GDM1 (cell line): Measurements from ENCODE around the gene SOX6.
"Not testable (repeated sequence)": the region's sequence is repeated elsewhere in the genome, so short reads cannot be mapped to it uniquely, and the experiment has no call there.

Experiments used
- DNase-seq: peaks from one replicate; lab custom pipeline; 2025; lab: John Stamatoyannopoulos, UW

The SOX6 gene

DNA sequence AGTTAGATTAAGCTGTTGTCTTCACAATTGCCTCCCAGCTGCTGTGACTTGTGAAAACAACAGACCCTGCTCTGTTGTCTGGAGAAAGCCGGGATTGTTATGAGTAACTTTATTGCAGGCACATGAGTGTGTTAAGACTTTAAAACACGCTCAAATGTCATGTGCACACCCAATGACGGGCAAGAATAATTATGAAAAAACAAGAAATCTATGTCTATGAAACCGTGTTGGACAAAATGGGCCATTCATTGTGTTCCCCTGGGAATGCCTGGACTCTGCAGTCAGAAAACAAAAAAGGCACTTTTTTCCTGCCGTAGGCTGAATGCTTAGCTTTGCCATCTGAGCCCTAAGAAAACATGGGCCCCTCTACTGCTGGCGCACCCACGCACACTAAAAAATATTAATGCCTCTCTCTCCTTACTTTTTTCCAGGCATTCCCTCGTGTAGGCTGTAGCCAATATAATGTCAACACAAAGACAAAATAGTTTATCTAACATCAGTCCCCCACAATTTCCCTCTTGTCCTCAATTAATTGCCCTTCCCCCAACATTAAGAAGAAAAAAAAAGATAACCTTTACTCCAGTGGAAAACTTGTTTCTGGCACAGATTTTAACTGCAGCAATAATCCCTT, 207.9 kb downstream of the SOX6 start:
- DNase-seq = no peak

DNA sequence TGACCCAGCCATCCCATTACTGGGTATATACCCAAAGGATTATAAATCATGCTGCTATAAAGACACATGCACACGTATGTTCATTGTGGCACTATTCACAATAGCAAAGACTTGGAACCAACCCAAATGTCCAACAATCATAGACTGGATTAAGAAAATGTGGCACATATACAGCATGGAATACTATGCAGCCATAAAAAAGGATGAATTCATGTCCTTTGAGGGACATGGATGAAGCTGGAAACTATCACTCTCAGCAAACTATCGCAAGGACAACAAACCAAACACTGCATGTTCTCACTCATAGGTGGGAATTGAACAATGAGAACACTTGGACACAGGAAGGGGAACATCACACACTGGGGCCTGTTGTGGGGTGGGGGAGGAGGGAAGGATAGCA, 209.4 kb downstream of the SOX6 start:
- DNase-seq = not testable (repeated sequence)

DNA sequence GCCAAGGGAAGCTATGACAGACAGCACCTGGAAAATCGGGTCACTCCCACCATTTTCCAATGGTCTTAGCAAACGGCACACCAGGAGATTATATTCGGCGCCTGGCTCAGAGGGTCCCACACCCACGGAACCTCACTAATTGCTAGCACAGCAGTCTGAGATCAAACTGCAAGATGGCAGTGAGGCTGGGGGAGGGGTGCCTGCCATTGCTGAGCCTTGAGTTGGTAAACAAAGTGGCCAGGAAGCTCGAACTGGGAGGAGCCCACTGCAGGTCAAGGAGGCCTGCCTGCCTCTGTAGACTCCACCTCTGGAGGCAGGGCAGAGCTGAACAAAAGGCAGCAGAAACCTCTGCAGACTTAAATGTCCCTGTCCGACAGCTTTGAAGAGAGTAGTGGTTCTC, 214.7 kb downstream of the SOX6 start:
- not testable (repeated sequence) for DNase-seq

DNA sequence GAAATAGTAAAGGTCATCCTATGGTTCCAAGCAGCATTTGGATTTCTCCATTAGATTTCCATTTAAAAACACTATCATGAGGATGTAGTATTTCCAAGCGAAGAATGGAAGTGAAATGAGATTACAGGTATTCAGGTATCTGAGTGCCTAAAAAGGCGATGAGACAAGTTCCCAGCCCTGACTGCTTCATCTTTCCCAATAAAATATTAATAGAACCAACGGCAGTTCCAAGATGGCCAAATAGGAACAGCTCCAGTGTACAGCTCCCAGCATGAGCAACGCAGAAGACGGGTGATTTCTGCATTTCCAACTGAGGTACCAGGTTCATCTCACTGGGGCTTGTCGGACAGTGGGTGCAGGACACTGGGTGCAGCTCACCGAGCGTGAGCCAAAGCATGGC, 215.2 kb downstream of the SOX6 start:
- not testable (repeated sequence) for DNase-seq

DNA sequence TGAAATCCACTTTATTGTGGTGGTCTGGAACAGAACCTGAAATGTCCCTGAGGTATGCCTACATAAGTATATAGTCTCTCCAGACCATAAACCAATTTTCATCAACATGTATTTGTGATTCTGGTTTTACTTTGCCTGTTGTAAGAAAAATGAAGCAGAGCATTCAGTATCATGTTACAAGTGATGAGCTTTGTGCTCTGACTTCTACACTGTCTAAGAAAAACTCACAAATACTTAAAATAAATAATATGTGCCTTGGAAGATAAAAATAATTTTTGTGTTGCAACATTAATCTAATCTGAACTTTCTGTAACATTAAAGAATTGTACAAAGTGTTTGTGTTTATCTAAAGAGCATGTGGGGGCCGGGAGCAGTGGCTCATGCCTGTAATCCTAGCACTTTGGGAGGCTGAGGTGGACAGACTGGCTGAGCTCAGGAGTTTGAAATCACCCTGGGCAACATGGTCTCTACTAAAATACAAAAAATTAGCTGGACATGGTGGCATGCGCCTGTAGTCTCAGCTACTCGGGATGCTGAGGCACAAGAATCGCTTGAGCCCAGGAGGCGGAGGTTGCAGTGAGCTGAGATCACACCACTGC, 219.5 kb downstream of the SOX6 start:
- DNase-seq = no peak

DNA sequence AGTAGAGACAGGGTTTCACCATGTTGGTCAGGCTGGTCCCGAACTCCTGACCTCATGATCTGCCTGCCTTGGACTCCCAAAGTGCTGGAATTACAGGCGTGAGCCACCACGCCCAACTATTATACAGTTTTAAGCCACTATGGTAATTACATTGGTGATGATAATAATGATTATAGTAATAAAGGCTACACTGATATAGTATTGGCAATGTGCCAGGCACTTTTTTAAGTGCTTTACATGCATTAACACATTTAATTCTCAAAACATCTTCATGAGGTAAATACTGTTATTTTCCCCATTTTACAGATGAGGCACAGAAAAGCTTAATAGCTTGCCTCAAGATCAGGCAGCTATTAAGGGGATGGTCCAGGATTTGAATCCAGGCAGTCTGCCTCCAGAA, 222.5 kb downstream of the SOX6 start:
- no peak for DNase-seq

DNA sequence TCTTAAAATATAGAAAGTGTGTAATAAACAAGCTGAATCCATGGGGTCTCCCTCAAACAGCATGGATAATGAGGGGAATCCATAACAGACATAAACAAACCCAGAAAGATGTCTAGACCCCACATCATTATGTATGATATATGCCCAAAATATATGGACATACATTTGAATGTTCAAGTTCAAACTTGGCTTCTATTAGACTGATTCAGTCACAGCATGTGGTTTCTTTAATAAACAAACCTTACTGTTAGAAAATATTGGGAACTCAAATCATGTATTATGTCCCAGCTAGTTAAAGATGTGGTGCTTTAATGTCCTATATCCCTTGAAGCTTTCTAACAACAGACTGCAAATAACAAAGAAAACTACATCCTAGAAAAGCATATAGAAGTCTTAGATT, 228.6 kb downstream of the SOX6 start:
- DNase-seq = no peak

DNA sequence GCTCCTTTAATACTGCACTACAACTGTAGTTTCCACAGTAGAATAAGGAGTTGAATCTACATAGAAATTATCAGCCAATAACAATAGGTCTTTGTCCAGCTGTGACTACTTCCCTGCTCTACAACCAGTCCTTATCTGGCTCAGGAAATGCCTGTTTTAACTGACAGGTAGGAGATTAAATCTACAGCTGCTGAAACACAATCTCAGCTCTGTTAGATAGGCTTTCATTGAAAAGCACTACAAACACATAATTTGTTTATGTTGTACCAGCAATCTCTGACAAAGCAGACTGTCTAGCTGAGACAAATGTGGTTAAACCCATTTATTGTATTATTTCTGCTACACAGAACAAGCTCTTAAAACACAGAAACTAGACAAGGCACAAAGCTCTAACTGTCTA, 230.0 kb downstream of the SOX6 start:
- DNase-seq = no peak

DNA sequence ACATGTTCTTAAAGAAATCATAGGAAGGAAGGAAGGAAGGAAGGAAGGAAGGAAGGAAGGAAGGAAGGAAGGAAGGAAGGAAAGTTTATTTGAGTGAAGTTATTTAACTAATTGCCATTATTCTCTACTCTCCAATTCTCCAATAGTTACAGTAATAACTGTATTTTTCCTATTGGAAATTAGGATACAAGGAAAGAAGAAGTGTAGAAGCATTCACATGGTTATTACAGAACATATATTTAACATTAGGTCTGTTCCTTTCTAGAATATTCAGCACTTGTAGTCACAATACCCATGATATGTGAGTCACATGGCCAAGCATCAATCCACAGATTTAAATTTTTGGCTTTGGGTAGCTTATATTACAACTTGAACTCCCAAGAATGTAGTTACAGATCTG, 230.6 kb downstream of the SOX6 start:
- DNase-seq = no peak

DNA sequence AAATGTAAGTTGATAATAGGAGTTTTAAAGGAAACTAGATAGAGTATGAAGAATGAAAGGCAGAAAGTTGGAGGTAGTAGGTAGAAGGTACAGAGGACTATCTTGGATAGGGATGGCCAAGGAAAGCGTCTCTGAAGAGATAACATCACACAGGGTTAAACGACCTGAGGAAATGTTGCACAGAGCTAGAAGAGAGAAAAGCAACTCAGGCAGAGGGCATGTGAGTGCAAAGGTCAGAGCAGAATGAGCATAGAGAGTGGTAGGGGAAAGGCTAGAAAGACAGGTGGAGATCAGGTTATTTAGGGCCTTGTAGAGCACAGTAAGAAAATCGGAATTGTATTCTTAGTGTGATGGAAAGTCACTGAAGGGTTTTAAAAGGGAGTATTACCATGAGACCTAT, 232.0 kb downstream of the SOX6 start:
- DNase-seq = no peak

DNA sequence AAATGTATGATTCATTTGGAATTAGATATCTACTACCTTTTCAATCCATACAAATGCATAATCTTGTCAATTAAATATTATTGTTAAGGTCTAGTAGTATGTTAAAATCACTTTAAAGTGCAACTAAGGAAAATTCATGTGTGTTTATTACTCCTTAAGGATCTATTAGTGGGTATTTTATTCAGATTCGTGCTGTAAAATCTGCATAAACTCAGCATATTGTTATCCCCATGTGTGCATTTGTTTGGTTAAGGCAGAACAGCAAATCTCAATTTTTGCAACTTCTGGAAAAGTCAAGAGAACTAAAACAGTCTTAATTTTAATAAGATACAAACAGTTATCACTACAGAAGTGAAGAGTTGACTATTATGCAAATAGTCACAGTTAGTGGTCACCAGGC, 234.5 kb downstream of the SOX6 start:
- DNase-seq = no peak

DNA sequence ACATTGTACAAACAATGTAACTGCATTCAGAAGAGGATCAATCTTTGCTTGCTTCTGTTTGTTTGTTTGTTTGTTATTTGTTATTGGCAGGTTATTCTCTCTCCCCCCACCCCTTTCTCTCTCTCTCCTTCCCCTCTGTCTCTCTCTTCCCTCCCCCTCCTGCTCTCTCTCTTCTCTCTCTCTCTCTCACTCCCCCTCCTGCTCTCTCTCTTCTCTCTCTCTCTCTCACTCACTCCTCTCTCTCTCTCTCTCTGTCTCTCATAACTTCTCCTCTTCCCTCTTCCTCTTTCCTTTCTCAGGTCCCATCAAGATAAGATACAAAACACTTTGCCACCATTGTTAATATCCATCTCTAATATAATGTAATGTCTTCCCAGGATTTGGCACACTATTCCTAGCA, 236.3 kb downstream of the SOX6 start:
- DNase-seq = no peak

DNA sequence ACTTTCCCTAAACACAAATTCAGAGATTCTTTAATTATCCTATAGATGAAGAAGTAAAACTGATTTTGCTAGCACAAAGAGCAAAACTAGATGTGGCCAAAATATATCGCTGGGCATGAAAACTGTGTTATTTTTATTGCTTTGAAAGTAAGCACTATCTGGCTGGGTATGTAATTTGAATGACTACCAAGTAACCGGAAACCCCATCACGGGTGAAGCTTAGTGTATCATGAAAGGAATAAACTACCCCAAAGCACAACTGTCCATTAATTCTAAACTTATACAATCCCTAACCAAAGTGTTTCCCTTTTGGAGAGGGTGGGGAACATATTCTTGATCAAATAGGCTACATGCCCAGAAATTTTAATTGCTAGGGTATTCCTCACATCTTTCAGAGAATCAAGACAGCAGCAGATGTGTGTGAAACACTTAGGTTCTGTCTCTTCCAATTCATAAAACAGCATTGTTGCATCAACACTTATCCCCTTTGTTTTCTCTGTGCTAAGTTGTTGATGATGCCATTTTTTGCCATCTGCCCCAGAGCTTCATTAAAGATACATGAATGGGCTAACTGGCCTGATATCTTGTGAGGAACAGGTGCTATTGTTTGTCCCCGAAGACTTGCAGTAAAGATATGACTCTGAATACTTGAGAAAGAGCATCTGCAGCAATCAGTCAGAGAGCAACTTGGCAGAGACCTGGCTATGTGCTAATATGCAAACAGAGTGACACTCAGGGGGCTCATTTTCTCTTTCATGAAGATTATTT, 238.2 kb downstream of the SOX6 start:
- DNase-seq = no peak

DNA sequence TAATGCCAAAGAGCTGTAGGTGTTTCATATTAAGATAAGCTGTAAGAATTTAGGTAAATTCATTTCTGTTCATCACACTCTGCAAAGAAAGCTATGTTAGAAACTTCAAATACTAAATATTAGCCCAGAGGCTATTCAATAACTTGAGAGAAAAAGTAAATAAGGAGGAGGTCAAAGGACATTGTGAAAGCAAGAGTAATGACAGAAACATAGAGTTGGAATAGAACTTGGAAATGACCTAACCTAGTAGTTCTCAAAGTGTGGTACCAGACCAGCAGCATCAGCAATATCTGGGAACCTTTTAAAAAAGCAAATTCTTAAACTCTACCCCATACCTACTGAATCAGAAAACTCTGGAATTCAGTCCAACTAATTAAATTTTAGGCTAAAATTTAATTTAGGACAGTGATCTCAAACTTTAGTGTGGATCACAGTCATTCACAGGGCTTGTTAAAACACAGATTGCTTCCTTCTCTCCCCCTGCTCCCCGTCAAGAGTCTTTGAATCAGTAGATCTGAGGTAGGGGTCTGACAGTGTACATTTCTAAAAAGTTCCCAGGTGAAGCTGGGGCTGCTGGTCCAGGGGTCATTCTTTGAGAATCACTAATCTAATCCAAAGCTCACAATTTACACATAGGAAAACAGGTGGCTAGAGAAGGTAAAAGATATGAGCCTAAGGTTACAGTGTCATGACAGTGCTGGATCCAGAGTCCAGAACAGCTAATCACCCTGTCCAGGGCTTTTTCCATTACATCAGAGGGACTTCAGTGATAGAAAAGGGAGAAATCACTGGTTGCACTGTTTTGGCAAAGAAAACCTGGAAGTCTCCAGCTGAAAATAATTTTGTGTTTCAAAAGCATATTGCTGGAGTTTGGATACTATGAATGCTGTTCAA, 241.1 kb downstream of the SOX6 start:
- no peak for DNase-seq

DNA sequence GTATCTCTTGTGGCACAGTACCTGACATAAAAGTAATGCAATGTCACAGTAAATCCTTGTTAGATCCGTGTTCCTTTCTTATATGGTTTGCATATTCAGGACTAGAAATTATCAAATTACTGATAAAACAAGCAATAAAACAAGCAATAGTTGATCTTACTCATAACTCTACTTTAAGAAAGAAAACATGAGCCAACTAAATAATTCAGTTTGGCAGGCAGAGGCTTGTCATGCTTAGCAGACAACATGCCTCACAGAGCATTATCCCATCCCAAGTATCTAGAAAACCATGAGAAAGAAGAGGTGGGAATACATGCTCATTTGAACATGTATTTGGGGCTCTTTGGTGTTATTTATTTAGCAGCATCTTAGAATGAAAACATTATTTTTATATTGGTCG, 241.9 kb downstream of the SOX6 start:
- no peak for DNase-seq

DNA sequence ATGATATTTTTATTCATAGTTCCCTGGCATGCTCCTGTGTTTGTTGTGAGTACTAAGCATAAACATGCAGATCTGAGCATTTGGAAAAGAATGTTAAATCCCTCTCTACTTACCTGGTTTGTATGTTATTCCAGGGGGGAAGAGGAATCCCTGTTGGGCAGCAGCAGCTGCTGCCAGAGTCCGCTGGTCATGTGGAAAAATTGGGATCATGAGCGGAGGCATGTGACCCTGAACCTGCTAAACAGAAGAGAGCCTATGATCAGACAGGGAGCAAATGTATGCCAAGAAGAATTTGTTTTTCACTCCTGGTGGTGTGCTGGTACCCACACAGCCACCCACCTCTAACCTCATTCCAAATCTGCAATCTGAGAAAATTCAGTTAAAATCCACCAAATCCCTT, 244.7 kb downstream of the SOX6 start:
- DNase-seq = no peak

DNA sequence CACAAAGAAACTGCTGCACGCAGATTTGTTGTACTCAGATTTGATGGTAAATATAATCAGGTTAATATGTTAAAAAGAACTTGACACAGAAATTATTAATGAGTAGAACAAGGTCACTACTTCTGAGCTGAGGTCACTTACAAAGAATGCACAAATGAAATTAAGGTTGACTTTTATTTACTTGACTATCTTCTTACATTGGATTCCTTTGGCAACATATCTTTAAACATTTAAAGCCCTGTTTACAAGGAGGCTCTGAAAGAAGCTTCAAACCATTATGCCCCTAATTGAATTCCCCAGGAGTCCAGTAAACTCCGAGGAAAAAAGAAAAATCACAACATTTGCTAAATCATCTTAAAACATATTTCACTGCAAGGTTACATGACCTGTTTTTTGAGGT, 245.5 kb downstream of the SOX6 start:
- no peak for DNase-seq

DNA sequence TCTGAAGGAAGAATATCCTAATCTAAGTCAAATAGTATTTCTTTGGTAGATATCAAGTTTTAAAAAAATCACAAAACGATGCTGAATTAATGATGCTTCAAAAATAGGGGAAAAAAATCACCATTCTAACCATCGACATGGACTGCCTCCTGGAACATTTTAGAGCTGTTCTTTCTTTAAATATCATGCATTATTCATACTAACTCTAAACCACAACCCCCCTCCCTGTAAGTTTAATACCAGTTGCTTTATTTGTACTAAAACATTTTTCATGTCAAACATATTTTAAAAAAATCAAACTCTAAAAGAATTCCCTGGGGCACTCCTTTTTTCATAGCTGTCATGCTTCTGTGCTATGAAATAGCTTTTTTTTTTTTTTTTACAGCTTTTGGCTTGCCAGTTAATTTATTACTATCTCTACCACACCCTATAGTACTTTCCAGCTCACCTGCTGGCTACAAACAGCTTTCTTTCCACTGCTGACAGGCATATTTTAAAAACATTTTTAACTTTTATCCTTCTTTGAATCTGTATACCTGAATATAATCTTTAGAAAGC, 256.9 kb downstream of the SOX6 start:
- DNase-seq = no peak

DNA sequence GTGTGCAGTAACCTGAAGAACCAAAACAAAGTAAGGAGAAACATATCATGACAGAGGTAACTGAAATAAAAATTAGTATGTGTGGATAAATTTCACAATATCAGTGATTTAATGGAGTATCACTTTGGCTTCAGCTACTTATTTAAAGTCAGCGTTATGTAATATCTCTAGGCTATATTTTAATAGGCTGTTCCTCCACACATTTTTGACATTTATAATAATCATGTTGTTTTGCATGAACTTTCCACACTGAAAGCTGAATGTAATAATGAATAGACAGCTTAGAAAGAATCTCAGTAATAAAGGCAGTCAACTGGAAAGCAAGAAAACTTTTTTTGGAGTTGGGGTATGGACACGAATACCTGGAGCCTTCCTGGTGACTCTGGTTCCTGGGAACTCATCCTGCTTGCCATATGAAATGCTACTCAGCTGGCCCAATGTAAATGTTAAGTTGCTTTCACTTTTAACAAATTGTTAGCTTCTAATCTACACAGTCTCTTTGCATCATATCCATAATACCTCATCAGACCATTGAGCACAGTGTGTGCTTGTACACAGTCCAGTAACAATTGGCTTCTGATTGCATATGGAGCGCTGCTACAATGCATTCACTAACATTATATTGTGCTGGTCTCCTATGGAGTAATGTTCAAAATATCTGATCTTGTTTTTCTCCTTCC, 257.7 kb downstream of the SOX6 start:
- DNase-seq = no peak

DNA sequence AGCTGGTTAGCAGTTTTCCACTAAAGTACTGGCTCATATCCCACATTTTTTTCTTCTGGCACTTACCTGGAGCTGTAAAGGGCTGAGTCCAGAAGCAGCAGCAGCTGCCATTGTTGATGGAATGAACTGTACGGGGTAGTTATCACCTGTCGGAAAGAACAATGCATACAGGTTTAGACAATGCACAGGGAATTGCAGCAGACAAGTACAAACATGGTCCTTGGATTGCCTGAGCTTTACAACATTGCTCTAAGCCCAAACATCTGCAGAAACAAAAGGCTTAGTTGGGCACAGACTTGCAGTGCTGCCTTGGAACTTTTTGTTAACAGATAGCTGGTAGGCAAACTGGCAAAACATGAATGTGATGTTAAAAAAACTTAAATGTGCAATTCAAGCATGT, 258.8 kb downstream of the SOX6 start:
- DNase-seq = no peak

DNA sequence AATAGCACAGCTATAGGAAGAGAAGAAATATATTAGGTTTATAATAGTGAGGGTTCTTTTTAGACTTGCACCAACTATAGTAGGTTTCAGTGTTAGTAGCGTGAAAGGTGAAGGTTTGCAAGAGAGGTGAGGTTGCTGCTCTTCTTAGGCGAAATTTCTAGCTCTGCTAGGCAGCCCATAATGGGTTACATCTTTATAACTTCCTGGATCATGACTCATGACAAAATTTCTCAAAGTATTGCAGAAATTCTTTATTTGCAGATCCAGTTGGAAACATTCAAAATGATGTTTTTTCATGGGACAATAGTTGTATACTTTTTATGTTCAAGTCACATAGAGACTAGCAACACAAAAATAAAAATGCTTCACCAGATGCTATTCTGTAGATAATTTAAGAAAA, 260.0 kb downstream of the SOX6 start:
- no peak for DNase-seq

DNA sequence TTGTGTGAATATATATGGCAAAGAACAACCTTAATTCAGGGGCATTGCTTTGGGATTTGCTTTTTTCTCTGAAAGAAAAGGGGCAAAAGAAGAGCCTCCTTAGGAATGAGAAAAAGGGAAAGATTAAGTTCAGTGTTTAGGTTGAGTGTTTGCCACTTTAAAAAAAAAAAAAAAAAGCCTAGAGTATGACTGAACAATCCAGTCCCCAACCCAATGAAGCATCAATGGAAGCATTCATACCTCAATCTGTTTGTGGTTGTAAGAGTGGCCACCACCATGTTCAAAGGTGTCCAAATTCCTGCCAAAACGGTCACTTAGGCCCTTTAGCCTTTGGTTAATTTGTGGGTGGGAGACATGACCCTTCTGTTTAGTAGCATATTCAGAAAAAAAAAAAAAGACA, 260.6 kb downstream of the SOX6 start:
- DNase-seq = no peak
